ENCODE measurements around the gene STPG1.

DNA sequence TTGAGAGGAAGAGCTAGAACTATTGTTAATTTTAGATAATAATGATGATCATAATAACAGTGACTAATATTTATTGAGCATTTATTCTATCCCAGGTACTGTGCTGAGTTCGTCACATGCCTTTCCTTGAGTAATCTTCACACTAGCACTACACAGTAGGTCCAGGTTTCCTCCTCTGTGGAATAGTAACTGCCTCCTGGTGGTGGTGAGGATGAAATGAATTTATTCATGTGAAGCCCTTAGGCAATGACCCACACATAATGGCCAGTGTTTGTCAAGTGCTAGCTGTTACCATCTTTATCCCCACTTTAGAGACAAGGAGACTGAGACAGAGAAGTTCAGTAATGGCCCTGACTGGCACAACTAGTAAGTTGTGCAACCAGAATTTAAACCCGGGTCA is 7.9 kb upstream of the STPG1 start:
- TF ChIP-seq, protein P1, sequence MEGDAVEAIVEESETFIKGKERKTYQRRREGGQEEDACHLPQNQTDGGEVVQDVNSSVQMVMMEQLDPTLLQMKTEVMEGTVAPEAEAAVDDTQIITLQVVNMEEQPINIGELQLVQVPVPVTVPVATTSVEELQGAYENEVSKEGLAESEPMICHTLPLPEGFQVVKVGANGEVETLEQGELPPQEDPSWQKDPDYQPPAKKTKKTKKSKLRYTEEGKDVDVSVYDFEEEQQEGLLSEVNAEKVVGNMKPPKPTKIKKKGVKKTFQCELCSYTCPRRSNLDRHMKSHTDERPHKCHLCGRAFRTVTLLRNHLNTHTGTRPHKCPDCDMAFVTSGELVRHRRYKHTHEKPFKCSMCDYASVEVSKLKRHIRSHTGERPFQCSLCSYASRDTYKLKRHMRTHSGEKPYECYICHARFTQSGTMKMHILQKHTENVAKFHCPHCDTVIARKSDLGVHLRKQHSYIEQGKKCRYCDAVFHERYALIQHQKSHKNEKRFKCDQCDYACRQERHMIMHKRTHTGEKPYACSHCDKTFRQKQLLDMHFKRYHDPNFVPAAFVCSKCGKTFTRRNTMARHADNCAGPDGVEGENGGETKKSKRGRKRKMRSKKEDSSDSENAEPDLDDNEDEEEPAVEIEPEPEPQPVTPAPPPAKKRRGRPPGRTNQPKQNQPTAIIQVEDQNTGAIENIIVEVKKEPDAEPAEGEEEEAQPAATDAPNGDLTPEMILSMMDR (IDR thresholded peaks at IDR 0.05): no peak
- TF ChIP-seq POLR2AphosphoS5 (IDR thresholded peaks at IDR 0.05) (no peak), EP300 (IDR thresholded peaks at IDR 0.05) (no peak), POLR2A (IDR thresholded peaks at IDR 0.05) (no peak)

Data from stomach (tissue), 4 donors.